T-helper 1 cell treated with Interleukin-12 subunit alpha and Interleukin-12 subunit beta and Interleukin-4 antibody, amounts not matched to agents 30 ng/mL and 1 ng/mL, for 36 hours (primary cell): ENCODE data around the gene IER2. TPM values are rescaled to one million over a fixed set of nuclear protein-coding genes. Genes with fewer than 3 reads are reported as not detected.
"Not testable (repeated sequence)": the region's sequence is repeated elsewhere in the genome, so short reads cannot be mapped to it uniquely, and the experiment has no call there.

Experiments used
- intact Hi-C: fragments of 100-400 bp; cut with micrococcal nuclease; formaldehyde crosslinking; loops from one replicate; pipeline ENCODE4 v1.15.1; 2024
- total RNA-seq: library from RNA; stranded (reverse); gene quantifications from 2 replicates; pipeline ENCODE4 v1.2.3, GENCODE V29; 2022

Gene IER2
- total RNA-seq, 1 donor from 2014 or later: 248 TPM

- intact Hi-C loops: loop anchor here (5.0 kb wide), 1 partner anchor 1207 kb away; no protein-coding TSS in a partner anchor
Observed at GRCh38 chr19:13160557-13160956, 10.3 kb downstream of the IER2 start.

DNA sequence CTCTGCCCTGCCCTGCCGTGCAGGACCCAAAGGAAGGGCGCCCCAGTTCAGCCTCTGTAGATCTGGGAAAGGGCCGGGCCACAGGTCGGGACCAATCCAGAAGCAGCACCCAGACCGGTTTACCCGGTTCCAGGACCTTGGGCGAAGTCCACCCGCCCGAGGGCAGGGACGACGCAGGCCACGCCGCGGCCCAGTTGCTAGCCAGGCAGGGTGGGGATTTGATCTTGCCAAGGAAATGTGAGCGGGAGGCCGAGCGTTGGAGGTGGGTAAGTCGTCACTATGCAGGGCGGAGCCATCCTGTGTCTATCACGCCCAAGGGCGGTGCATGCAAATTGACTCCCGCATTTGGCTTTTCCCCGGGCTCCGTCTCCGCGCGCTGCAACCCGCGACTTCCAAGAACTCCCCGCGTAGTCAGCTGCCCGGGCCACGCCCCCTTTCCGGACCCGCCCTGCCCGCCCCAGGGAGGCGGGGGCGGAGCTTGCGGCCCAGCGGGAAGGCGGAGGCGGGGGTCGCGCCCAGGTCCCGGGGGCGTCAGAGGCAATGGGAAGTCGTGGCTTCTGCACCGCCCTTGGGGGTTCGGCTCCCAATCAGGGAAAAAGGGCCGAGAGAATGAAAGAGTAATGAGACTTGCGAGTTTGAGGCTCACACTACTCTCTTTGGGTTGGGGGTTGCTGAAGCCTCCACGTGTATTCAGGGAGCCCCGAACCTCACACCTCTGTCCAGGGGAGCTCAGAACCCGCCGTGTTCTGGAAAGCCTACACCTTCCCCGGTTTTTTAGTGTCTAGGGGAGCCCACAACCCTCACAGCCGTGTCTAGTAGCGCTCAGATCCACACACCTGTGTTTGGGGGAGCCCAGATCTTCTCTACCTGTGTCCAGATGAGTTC is 12.8 kb downstream of the IER2 start:
- intact Hi-C loops: loop anchor here (1.0 to 5.0 kb wide), 5 partner anchors 8 to 1204 kb away; partner anchors contain the start of gene TRMT1

DNA sequence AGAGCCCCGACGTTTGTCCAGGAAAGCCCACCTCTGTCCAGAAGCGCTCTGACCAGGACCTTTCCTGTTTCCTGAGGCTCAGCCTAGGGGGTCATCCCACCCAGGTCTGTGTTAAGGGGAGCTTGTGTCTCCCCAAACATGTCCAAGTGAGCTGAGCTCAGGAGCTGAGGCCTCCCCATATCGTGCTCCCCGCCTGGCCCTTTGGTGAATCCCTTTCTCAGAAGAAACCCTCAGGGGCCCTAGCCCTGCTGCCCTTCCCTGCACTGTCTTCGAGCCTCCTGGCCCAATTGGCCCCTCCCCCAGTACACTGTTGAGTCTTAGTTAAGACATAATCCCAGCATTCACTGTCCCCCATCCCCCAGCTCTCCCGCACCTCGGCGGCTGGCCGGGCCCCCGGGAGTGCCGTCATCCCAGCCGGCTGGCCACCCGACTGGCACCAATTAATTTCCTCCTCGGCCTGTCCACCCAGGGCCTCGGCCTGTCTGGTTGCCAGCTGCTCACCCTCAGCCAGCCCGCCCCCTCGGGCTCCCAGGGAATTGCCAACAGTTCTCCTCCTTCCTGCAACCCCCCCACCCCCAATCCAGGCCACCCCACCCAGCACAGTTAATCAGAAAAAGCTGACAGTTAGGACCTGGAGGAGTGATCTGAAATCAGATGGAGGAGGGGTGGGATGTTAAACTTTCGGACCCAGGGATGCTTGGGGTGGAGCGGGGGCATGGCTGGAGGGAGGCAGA is 13.6 kb downstream of the IER2 start:
- intact Hi-C loops: loop anchor here (1.0 to 5.0 kb wide), 5 partner anchors 8 to 1204 kb away; partner anchors contain the start of gene TRMT1

GRCh38 chr19:13164343-13165161 is 14.3 kb downstream of the IER2 start:
- intact Hi-C loops: loop anchor here (5.0 kb wide), 3 partner anchors 673 to 1523 kb away; no protein-coding TSS in a partner anchor

GRCh38 chr19:13165162-13165997 is 15.2 kb downstream of the IER2 start:
- intact Hi-C loops: loop anchor here (5.0 kb wide), 2 partner anchors 672 to 1522 kb away; no protein-coding TSS in a partner anchor

- intact Hi-C loops: loop anchor here (2.0 to 5.0 kb wide), 3 partner anchors 29 to 1521 kb away; no protein-coding TSS in a partner anchor
Observed at GRCh38 chr19:13166151-13166550, 15.9 kb downstream of the IER2 start.

DNA sequence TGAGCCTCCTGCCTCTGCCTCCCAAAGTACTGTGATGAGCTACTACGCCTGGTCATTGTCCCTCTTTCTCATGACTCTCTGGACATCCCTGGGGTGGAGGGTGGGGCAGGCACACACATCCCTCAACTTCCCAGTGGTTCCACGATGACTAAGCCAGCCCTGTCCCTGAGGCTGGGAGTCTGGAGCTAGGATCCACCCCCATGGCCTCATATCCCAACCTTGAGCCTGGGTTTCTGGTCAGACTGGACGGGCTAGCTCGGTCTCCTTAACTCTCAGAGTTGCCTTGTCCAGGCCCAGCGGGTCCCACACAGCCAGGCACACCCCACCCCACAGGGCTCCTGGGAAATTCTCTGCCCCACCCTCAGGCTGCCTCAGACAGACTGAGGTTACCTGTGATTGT is 19.6 kb downstream of the IER2 start:
- intact Hi-C loops: loop anchor here (5.0 kb wide), 2 partner anchors 668 to 1518 kb away; no protein-coding TSS in a partner anchor

DNA sequence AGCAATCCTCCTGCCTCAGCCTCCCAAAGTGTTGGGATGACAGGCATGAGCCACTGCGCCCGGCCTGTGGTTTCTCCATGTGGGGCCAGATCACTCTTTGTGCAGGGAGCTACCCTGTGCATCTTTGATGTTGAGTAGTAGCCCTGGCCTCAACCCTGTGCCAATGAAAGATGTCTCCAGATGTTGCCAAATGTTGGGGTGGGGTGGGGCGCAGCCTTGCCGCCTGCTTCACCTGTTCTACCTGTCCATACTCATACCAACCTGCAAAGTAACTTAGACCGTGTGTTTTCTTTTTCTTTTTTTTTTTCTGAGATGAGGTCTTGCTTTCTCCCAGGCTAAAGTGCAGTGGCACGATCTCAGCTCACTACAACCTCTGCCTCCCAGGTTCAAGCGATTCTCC is 20.9 kb downstream of the IER2 start:
- intact Hi-C loops: no loop called here

DNA sequence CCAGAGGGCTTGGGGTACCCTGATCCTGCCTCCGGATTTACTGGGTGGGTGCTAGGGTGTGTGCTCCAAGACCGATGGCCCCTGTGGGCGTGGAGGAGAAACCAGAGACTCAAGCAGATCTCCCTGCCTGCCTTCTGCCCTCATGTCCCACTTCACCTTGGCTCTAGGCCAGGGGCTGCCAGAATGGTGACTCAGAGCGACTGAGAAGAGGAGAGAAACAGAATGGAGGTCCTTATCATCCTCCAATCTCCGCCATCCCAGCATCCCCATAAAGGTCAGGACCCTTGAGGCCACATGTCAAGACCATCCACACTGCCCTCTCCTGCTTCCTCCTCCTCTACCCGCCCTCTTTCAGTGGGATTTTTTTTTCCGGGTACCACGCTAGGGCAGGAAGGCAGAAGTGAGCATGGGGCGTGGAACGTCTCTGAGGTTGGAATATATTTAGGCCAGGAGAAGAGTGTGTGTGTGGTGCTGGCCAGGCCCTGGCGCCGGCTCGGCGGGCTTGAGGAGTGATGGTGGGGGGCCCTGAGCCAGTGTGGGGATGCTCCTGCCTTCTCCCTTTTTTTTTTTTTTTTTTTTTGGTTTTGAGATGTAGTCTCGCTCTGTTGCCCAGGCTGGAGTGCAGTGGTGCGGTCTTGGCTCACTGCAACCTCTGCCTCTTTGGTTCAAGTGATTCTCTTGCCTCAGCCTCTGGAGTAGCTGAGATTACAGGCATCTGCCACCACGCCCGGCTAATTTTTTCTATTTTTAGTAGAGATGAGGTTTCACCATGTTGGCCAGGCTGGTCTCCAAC is 22.3 kb downstream of the IER2 start:
- intact Hi-C loops: loop anchor here (1.0 kb wide), 1 partner anchor 9 kb away; no protein-coding TSS in a partner anchor

GRCh38 chr19:13173139-13173737 is 23.0 kb downstream of the IER2 start:
- intact Hi-C loops: no loop called here

GRCh38 chr19:13176345-13176744 is 26.1 kb downstream of the IER2 start:
- intact Hi-C loops: no loop called here

DNA sequence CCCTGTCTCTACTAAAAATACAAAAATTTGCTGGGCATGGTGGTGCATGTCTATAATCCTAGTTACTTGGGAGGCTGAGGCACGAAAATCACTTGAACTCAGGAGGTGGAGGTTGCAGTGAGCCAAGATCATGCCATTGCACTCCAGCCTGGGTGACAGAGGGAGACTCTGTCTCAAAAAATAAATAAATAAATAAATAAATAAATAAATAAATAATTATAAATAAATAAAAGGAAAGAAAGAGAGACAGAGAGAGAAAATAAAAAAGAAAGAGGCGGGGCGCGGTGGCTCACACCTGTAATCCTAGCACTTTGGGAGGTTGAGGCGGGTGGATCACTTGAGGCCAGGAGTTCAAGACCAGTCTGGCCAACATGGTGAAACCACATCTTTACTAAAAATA is 27.4 kb downstream of the IER2 start:
- intact Hi-C loops: not testable (repeated sequence)

- intact Hi-C loops: not testable (repeated sequence)
Observed at GRCh38 chr19:13178291-13178690, 28.1 kb downstream of the IER2 start.

DNA sequence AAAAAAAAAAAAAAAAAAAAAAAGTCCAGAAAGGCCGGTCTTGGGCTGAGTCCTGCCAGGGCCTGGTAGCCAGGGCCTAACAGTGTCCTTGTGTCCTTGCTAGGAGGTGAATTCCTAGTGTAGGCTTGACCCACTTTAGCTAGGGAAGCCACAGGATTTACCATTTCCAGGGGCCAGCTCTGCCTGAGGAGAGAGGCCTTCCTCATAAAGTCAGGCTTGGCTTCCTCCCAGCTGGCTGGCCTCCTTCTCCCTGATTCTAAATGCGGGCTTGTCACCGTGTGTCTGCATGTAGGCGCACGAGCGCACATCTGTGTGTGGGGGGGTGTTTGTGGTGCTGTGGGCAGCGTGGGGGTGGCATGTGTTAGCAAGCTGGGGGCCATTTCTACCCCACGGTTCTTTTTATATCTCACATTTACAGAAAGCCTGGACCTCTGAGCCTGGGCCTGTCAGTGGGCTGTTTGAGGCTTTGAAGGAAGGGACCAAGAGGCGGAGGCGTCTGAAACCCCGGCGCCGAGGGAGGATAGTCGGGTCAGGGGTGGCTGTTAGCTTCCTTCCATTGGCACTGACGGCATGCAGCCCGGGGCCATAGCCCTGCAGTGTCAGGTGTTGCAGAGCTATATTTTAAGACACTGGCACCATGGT is 31.7 kb downstream of the IER2 start:
- intact Hi-C loops: no loop called here

DNA sequence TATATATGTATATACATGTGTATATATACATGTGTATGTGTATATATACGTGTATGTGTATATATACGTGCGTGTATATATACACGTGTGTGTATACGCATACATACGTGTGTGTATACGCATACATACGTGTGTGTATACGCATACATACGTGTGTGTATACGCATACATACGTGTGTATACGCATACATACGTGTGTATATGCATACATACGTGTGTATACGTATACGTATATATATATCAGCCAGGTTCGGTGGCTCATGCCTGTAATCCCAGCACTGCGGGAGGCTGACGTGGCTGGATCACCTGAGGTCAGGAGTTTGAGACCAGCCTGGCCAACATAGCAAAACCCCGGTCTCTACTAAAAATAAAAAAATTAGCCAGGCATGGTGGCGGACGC is 34.7 kb downstream of the IER2 start:
- intact Hi-C loops: not testable (repeated sequence)

- intact Hi-C loops: not testable (repeated sequence)
Observed at GRCh38 chr19:13185763-13186657, 35.8 kb downstream of the IER2 start.

GRCh38 chr19:13186688-13187087 is 36.5 kb downstream of the IER2 start:
- intact Hi-C loops: not testable (repeated sequence)
